Hypothalamus (tissue), 51 donors: ENCODE data around the gene ALB.
"Not testable (repeated sequence)": the region's sequence is repeated elsewhere in the genome, so short reads cannot be mapped to it uniquely, and the experiment has no call there.

ENCODE experiments used
- DNase-seq, 51 donors: peaks; one replicate each; lab custom pipeline; 2025; lab: John Stamatoyannopoulos, UW

Gene ALB

GRCh38 chr4:73404042-73404441, at the start of gene ALB:
ALB (plus strand) TSS chr4:73404287; CDS start chr4:73404328, 41 bp downstream.
- no peak for DNase-seq

- not testable (repeated sequence) for DNase-seq
These were observed 46.9 kb upstream of the ALB start for GRCh38 chr4:73357174-73357573.

GRCh38 chr4:73369506-73370199, 34.4 kb upstream of the ALB start:
- not testable (repeated sequence) for DNase-seq

GRCh38 chr4:73375328-73375741, 28.8 kb upstream of the ALB start:
- no peak for DNase-seq

- no peak for DNase-seq
These were observed 27.8 kb upstream of the ALB start for GRCh38 chr4:73376251-73376650.

GRCh38 chr4:73376976-73377375, 27.1 kb upstream of the ALB start:
- no peak for DNase-seq

GRCh38 chr4:73378887-73379286, 25.2 kb upstream of the ALB start:
- no peak for DNase-seq

GRCh38 chr4:73379946-73380345, 24.1 kb upstream of the ALB start:
- DNase-seq, result no peak

GRCh38 chr4:73381214-73381613, 22.9 kb upstream of the ALB start:
- no peak for DNase-seq

GRCh38 chr4:73383452-73383851, 20.6 kb upstream of the ALB start:
- no peak for DNase-seq

GRCh38 chr4:73387552-73387951, 16.5 kb upstream of the ALB start:
- no peak for DNase-seq

- DNase-seq, result no peak
These were observed 15.2 kb upstream of the ALB start for GRCh38 chr4:73388887-73389286.

GRCh38 chr4:73389663-73390062, 14.4 kb upstream of the ALB start:
- DNase-seq, result not testable (repeated sequence)

- DNase-seq, result no peak
These were observed 12.3 kb upstream of the ALB start for GRCh38 chr4:73391774-73392173.

GRCh38 chr4:73392936-73393335, 11.2 kb upstream of the ALB start:
- DNase-seq, result no peak

- DNase-seq, result no peak
These were observed 7.8 kb upstream of the ALB start for GRCh38 chr4:73396304-73396703.

- no peak for DNase-seq
These were observed 6.8 kb upstream of the ALB start for GRCh38 chr4:73396993-73397972.

GRCh38 chr4:73401412-73401811, 2.7 kb upstream of the ALB start:
- DNase-seq, result no peak

- no peak for DNase-seq
These were observed 370 bp downstream of the ALB start for GRCh38 chr4:73404457-73404856.

GRCh38 chr4:73405138-73405537, 1.1 kb downstream of the ALB start:
- no peak for DNase-seq

GRCh38 chr4:73406548-73406875, 2.4 kb downstream of the ALB start:
- no peak for DNase-seq

GRCh38 chr4:73407227-73407673, 3.2 kb downstream of the ALB start:
- no peak for DNase-seq
